ENCODE data around the gene ZNF609. TPM values are rescaled to one million over a fixed set of nuclear protein-coding genes. Genes with fewer than 3 reads are reported as not detected.

ZNF609 gene
- total RNA-seq, 3 donors from 2014 or later (not counting 1 experiment from before 2014, with no cell fraction given), result 40.3 to 59.7 (median 55.3) TPM

GRCh38 chr15:64623347-64623996 is 163.1 kb downstream of the ZNF609 start:
- H3K4me1 ChIP-seq (ENCODE audit: control insufficient read depth, insufficient read depth, low read length), result peaks cover 48% of the 10 kb centered on the region
- WGBS (ENCODE audit: insufficient coverage), result 56% methylated on average over 1 of the region's 2 CpGs

GRCh38 chr15:64624242-64624641 is 163.9 kb downstream of the ZNF609 start:
- Mint-ChIP-seq H3K4me1 (peaks cover 79 to 81% of the 10 kb centered on the region in 2 donors), H3K36me3 (no peaks in the 10 kb centered on the region), H3K4me3 (peak overlapping the region; percentile 68), H3K27ac (peak overlapping the region; percentile 86 to 88), H3K27me3 (ENCODE audit: low read depth in 2 of 2) (no peaks in the 10 kb centered on the region), H3K9me3 (no peaks in the 10 kb centered on the region)
- H3K27ac ChIP-seq (ENCODE audit: low read length), result peak overlapping the region; percentile 74
- no peaks in the 10 kb centered on the region for H3K27me3 ChIP-seq (ENCODE audit: control insufficient read depth, insufficient read depth, low read length)
- H3K4me3 ChIP-seq (ENCODE audit: low read length), result no peak overlapping the region
- H3K4me1 ChIP-seq (ENCODE audit: control insufficient read depth, insufficient read depth, low read length), result peaks cover 44% of the 10 kb centered on the region
- ATAC-seq (no peak), DNase-seq (peak in 1 of 2 donors; percentile 39)
- H3K9me3 ChIP-seq (ENCODE audit: control insufficient read depth, insufficient read depth, low read length), result no peaks in the 10 kb centered on the region
- intact Hi-C loops (cut with micrococcal nuclease), result loop anchor here (5.0 kb wide), 3 partner anchors 162 to 462 kb away; partner anchors contain the start of genes PPIB and ZNF609
- 67% methylated on average over 1 of the region's 2 CpGs for WGBS (ENCODE audit: insufficient coverage)
- no peaks in the 10 kb centered on the region for H3K36me3 ChIP-seq (ENCODE audit: control insufficient read depth, insufficient read depth, low read length)
- TF ChIP-seq CTCF (IDR thresholded peaks at IDR 0.05), result no peak

More at GRCh38 chr15:64623347-64623996, 163.1 kb downstream of the ZNF609 start:
- no peaks in the 10 kb centered on the region for H3K36me3 ChIP-seq (ENCODE audit: control insufficient read depth, insufficient read depth, low read length)
- H3K27ac ChIP-seq (ENCODE audit: low read length), result peak overlapping the region; percentile 74
- Mint-ChIP-seq H3K4me3 (peak overlapping the region; percentile 68), H3K9me3 (no peaks in the 10 kb centered on the region), H3K27me3 (ENCODE audit: low read depth in 2 of 2) (no peaks in the 10 kb centered on the region), H3K4me1 (peaks cover 80 to 83% of the 10 kb centered on the region in 2 donors), H3K36me3 (no peaks in the 10 kb centered on the region), H3K27ac (peak overlapping the region; percentile 86 to 88)
- intact Hi-C loops (cut with micrococcal nuclease), result loop anchor here (5.0 kb wide), 3 partner anchors 161 to 461 kb away; partner anchors contain the start of genes PPIB and ZNF609
- DNase-seq (peak in 1 of 2 donors; percentile 37), ATAC-seq (peak; percentile 32 to 57 (median 34))
- no peaks in the 10 kb centered on the region for H3K27me3 ChIP-seq (ENCODE audit: control insufficient read depth, insufficient read depth, low read length)
- H3K4me3 ChIP-seq (ENCODE audit: low read length), result no peak overlapping the region
- TF ChIP-seq CTCF (IDR thresholded peaks at IDR 0.05), result no peak
- no peaks in the 10 kb centered on the region for H3K9me3 ChIP-seq (ENCODE audit: control insufficient read depth, insufficient read depth, low read length)

DNA sequence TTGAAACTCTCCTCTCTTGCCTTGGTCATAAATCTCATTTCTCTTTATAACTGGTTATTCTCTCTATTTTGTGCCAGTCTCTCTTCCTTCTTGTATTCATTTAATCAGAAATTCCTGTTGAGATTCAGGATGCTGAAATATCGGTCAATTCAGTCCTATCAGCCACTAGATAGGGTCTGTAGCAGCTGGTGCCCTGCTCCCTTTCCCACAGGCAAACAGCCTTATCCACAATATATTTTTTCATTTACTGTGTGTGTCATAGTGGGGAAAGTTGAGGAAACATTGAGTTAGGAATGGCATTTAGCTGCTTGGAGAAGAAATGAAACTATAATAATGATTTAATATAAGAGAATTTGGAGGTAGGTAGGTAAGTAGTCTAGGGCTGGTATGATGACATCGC is 168.7 kb downstream of the ZNF609 start:
- H3K27ac ChIP-seq (ENCODE audit: low read length), result no peak overlapping the region
- DNase-seq, result no peak
- Mint-ChIP-seq H3K27ac (no peak overlapping the region), H3K36me3 (no peaks in the 10 kb centered on the region), H3K4me1 (peaks cover 39 to 50% of the 10 kb centered on the region in 2 donors), H3K9me3 (no peaks in the 10 kb centered on the region), H3K27me3 (ENCODE audit: low read depth in 2 of 2) (no peaks in the 10 kb centered on the region), H3K4me3 (no peak overlapping the region)
- H3K4me1 ChIP-seq (ENCODE audit: control insufficient read depth, insufficient read depth, low read length), result peaks cover 42% of the 10 kb centered on the region
- ATAC-seq, result no peak
- no peaks in the 10 kb centered on the region for H3K27me3 ChIP-seq (ENCODE audit: control insufficient read depth, insufficient read depth, low read length)
- no peak overlapping the region for H3K4me3 ChIP-seq (ENCODE audit: low read length)
- intact Hi-C loops (cut with micrococcal nuclease), result no loop called here
- TF ChIP-seq CTCF (IDR thresholded peaks at IDR 0.05), result no peak
- no peaks in the 10 kb centered on the region for H3K9me3 ChIP-seq (ENCODE audit: control insufficient read depth, insufficient read depth, low read length)
- WGBS (ENCODE audit: insufficient coverage), result 100% methylated on average over 2 of the region's 2 CpGs
- peaks cover 2% of the 10 kb centered on the region for H3K36me3 ChIP-seq (ENCODE audit: control insufficient read depth, insufficient read depth, low read length)
